Measurements from ENCODE around the gene PTMS. TPM values are rescaled to one million over a fixed set of nuclear protein-coding genes. Genes with fewer than 3 reads are reported as not detected.
A peak's percentile ranks its signal among the peaks of the same experiment; 100 is the strongest.

The PTMS gene
- total and polyA plus RNA-seq, 9 of the 15 experiments (the other 6 are each of a cell fraction or from before 2014, with no cell fraction given), result 5.1 to 287 (median 78.5) TPM

GRCh38 chr12:6752921-6753771 lies 13.0 kb upstream of the PTMS start, which contains the start of gene MLF2 (continued):
- TF ChIP-seq TCFL5 (CRISPR knock-in tag; conservative IDR thresholded peaks at IDR 0.05) (no peak), KLF1 (tag; IDR thresholded peaks at IDR 0.05) (no peak), CBX1 (IDR thresholded peaks at IDR 0.05; ENCODE audit: low read depth) (peak; percentile 35; the same call in 1 of the 2 replicates), EGR1 (conservative IDR thresholded peaks at IDR 0.05) (peak; percentile 84), ATF7 (IDR thresholded peaks at IDR 0.05) (peak; percentile 97), PCBP1 (IDR thresholded peaks at IDR 0.05; ENCODE audit: low read depth, low read length, poor library complexity, severe bottlenecking) (no peak), ZEB2 (IDR thresholded peaks at IDR 0.05) (no peak; the same call in 1 of the 2 replicates), DIDO1 (tag; IDR thresholded peaks at IDR 0.05; ENCODE audit: low read depth) (no peak), BMI1 (IDR thresholded peaks at IDR 0.05; ENCODE audit: low read length) (no peak), POU5F1 (IDR thresholded peaks at IDR 0.05; ENCODE audit: borderline replicate concordance, low read depth, low read length, partially characterized antibody) (no peak), TEAD2 (tag; IDR thresholded peaks at IDR 0.05) (no peak), ZNF586 (CRISPR knock-in tag; conservative IDR thresholded peaks at IDR 0.05) (no peak), VEZF1 (CRISPR knock-in tag; IDR thresholded peaks at IDR 0.05) (peak; percentile 85), TAF1 (IDR thresholded peaks at IDR 0.05; ENCODE audit: control insufficient read depth, extremely low read depth, insufficient read depth, low read length, severe bottlenecking) (peak; percentile 64), XRCC5 (IDR thresholded peaks at IDR 0.05; ENCODE audit: low read depth, low read length) (no peak), PCBP2 (IDR thresholded peaks at IDR 0.05; ENCODE audit: low read depth, low read length, poor library complexity, severe bottlenecking) (no peak), CBFA2T3 (IDR thresholded peaks at IDR 0.05) (no peak), CREB1 (IDR thresholded peaks at IDR 0.05) (peak; percentile 63), CREB1 (CRISPR knock-in tag; IDR thresholded peaks at IDR 0.05) (peak; percentile 87), ATF2 (CRISPR knock-in tag; IDR thresholded peaks at IDR 0.05) (peak; percentile 32; the same call in 1 of the 2 replicates), NFIC (IDR thresholded peaks at IDR 0.05) (peak; percentile 19; the same call in 1 of the 2 replicates), KLF13 (tag; IDR thresholded peaks at IDR 0.05; ENCODE audit: borderline replicate concordance, low read depth) (0 out of 2 replicates have a peak, but pooled peaks have one; percentile 61), ZNF175 (CRISPR knock-in tag; IDR thresholded peaks at IDR 0.05; ENCODE audit: low read depth) (no peak), CREB3L1 (IDR thresholded peaks at IDR 0.05; ENCODE audit: borderline replicate concordance, low read depth) (peak; percentile 44; the same call in 1 of the 2 replicates), THRAP3 (IDR thresholded peaks at IDR 0.05; ENCODE audit: borderline replicate concordance) (no peak), GTF2F1 (IDR thresholded peaks at IDR 0.05; ENCODE audit: low read depth, low read length) (no peak)

Data from K562 (cell line).